ENCODE data around the gene ILDR1. TPM values are rescaled to one million over a fixed set of nuclear protein-coding genes. Genes with fewer than 3 reads are reported as not detected.

The ILDR1 gene
- total RNA-seq, 4 donors from 2014 or later, result 4.3 to 12.0 (median 8.7) TPM

DNA sequence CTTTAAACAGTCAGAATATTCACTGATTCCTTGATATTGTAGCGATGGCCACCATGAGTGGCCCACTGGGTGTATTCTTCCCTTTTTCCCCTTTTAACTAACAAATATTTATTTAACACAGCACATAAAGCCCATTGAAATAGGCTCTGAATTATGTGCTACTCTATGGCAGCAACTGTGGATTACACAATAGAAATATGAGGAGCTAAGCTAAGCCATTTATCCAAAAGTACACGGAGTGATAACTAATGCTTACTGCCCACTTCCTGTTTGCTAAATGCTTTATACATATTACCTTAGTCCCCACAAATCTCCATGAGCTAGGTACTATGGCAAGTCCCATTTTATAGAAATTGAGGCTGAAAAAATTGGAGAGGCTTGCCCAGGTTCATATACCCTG is 17.9 kb downstream of the ILDR1 start:
- intact Hi-C loops (cut with DNase I), result no loop called here
- H3K9me3 ChIP-seq, result no peaks in the 10 kb centered on the region
- no peaks in the 10 kb centered on the region for H3K36me3 ChIP-seq
- WGBS, 2 donors, result 70 to 82% methylated on average over 2 of the region's 2 CpGs
- no peak overlapping the region for H3K4me3 ChIP-seq (replicated peaks in 1 of 3)
- H3K27ac ChIP-seq, result no peak overlapping the region
- no peaks in the 10 kb centered on the region for H3K4me1 ChIP-seq
- DNase-seq, result no peak
- no peaks in the 10 kb centered on the region for H3K27me3 ChIP-seq
- no peak for TF ChIP-seq POLR2A (IDR thresholded peaks at IDR 0.05)

DNA sequence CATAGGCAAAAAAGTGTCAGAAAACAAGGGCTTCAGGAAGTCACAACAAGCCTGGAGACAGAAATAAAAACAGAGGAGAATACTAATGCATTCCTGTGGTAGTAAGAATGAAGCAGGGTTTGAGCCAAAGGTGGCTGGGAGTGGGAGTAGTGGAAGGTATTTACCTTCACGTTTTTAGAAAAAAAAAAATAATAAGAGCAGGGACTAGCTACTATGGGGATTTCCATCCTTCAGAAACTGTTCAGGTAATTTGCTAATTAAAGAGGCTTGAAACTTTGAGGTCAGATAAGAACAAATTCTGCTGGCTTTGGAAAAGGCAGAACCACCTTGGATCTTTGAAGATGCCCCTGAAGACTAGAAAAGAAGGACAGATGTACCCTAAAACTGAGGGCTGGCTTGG is 18.4 kb downstream of the ILDR1 start:
- intact Hi-C loops (cut with DNase I), result no loop called here
- no peaks in the 10 kb centered on the region for H3K27me3 ChIP-seq
- no peak for DNase-seq
- H3K4me3 ChIP-seq (replicated peaks in 1 of 3), result no peak overlapping the region
- H3K27ac ChIP-seq, result no peak overlapping the region
- 23 to 29% methylated on average over 1 of the region's 1 CpG for WGBS, 2 donors
- H3K4me1 ChIP-seq, result no peaks in the 10 kb centered on the region
- no peaks in the 10 kb centered on the region for H3K9me3 ChIP-seq
- H3K36me3 ChIP-seq, result no peaks in the 10 kb centered on the region
- TF ChIP-seq POLR2A (IDR thresholded peaks at IDR 0.05), result no peak
- TF ChIP-seq, protein P1, sequence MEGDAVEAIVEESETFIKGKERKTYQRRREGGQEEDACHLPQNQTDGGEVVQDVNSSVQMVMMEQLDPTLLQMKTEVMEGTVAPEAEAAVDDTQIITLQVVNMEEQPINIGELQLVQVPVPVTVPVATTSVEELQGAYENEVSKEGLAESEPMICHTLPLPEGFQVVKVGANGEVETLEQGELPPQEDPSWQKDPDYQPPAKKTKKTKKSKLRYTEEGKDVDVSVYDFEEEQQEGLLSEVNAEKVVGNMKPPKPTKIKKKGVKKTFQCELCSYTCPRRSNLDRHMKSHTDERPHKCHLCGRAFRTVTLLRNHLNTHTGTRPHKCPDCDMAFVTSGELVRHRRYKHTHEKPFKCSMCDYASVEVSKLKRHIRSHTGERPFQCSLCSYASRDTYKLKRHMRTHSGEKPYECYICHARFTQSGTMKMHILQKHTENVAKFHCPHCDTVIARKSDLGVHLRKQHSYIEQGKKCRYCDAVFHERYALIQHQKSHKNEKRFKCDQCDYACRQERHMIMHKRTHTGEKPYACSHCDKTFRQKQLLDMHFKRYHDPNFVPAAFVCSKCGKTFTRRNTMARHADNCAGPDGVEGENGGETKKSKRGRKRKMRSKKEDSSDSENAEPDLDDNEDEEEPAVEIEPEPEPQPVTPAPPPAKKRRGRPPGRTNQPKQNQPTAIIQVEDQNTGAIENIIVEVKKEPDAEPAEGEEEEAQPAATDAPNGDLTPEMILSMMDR (IDR thresholded peaks at IDR 0.05), result no peak

DNA sequence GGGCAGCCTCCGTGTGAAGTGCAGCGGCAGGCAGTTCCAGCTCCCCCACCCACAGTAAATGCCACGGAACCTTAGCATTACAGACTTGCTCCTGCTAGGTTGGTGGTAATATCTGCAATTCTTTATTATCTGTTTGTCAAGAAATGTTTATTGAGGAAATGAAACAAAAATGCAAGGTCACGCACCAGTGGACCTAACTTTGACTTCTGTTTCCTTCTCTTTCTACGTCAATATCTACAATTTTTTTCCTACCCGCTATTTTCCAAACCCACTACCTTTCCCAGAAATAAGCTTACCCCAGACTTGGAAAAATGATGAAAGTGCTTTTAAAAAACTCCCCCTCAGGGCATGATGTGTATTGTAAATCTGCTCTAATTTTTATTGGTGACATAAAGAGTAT is 18.9 kb downstream of the ILDR1 start:
- H3K4me1 ChIP-seq, result no peaks in the 10 kb centered on the region
- no peak for TF ChIP-seq POLR2A (IDR thresholded peaks at IDR 0.05)
- no peak overlapping the region for H3K27ac ChIP-seq
- intact Hi-C loops (cut with DNase I), result no loop called here
- 76 to 79% methylated on average over 6 of the region's 6 CpGs for WGBS, 2 donors
- no peaks in the 10 kb centered on the region for H3K27me3 ChIP-seq
- no peak overlapping the region for H3K4me3 ChIP-seq (replicated peaks in 1 of 3)
- H3K36me3 ChIP-seq, result no peaks in the 10 kb centered on the region
- no peak for DNase-seq
- H3K9me3 ChIP-seq, result no peaks in the 10 kb centered on the region

DNA sequence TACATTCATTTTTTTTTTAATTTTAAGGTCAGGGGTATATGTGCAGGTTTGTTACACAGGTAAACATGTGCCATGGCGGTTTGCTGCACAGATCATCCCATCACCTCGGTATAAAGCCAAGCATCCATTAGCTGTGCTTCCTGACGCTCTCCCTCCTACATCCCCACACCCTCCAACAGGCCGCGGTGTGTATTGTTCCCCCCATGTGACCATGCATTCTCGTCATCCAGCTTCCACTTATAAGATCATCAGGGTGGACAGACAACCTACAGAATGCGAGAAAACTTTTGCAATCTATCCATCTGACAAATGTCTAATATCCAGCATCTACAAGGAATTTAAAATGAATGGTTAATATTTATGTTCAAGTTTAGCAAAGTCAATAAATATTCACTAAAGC is 19.4 kb downstream of the ILDR1 start:
- Histone ChIP-seq H3K4me1 (no peaks in the 10 kb centered on the region), H3K4me3 (replicated peaks in 1 of 3) (no peak overlapping the region), H3K36me3 (no peaks in the 10 kb centered on the region), H3K27ac (no peak overlapping the region), H3K27me3 (no peaks in the 10 kb centered on the region), H3K9me3 (no peaks in the 10 kb centered on the region)
- 86 to 93% methylated on average over 7 of the region's 7 CpGs for WGBS, 2 donors
- DNase-seq, result no peak
- TF ChIP-seq, protein P1 (IDR thresholded peaks at IDR 0.05), result no peak
- intact Hi-C loops (cut with DNase I), result no loop called here

DNA sequence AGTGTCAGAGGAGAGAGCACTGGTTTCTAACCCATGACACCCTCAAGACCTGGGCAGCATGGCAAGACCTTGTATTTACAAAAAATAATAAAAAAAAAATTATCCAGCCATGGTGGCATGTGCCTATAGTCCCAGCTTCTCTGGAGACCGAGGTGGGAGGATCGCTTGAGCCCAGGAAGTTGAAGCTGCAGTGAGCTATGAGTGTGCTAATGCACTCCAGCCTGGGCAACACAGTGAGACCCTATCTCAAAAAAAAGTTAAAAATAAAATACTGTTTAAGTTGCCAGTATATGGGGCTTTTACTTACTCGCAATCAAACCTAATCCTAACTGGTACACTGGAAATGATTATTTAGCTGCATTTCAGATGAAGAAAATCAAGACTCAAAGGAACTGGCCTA is 20.2 kb downstream of the ILDR1 start:
- Histone ChIP-seq H3K27me3 (no peaks in the 10 kb centered on the region), H3K27ac (no peak overlapping the region), H3K4me1 (no peaks in the 10 kb centered on the region), H3K9me3 (no peaks in the 10 kb centered on the region), H3K4me3 (replicated peaks in 1 of 3) (no peak overlapping the region), H3K36me3 (no peaks in the 10 kb centered on the region)
- TF ChIP-seq, protein P1 (IDR thresholded peaks at IDR 0.05), result no peak
- TF ChIP-seq POLR2A (IDR thresholded peaks at IDR 0.05), result no peak
- intact Hi-C loops (cut with DNase I), result no loop called here
- no peak for DNase-seq
- 98% methylated on average over 3 of the region's 3 CpGs for WGBS, 2 donors

DNA sequence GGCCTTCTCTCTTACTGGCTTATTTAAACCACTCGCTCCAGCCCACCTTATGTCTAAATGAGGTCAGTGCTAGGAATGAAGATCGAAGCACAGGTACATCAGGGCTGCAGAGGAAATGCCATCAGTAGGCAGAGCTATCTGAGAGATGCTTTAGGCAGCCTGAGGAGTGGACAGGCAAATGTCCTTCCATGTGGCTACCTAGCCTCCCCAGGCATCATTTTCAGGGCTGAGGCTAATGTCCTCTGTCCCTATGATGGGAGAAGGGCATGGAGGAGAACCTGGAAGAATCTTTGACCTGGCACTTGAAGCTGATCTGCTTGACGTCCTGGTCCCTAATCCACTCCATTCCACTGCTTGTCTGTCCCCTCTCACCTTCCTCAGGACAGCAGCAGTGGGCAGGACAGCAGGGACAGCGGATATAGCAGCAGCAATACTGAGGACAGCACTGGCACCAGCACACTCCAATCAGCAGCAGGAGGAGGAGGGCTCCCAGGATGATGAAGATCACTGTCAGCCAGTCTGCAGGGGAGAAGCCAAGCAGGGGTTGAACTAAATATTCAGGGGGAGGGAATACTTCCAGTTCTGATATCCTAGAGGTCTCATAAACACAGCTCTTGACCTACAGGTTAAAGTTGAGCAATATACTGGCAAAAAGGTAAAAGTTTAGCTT is 21.0 kb downstream of the ILDR1 start:
- intact Hi-C loops (cut with DNase I), result no loop called here
- Histone ChIP-seq H3K27ac (no peak overlapping the region), H3K27me3 (no peaks in the 10 kb centered on the region), H3K4me3 (replicated peaks in 1 of 3) (no peak overlapping the region), H3K9me3 (no peaks in the 10 kb centered on the region), H3K36me3 (no peaks in the 10 kb centered on the region), H3K4me1 (no peaks in the 10 kb centered on the region)
- no peak for DNase-seq
- TF ChIP-seq, protein P1 (IDR thresholded peaks at IDR 0.05), result no peak
- TF ChIP-seq POLR2A (IDR thresholded peaks at IDR 0.05), result no peak
- WGBS, 2 donors, result 80 to 81% methylated on average over 4 of the region's 4 CpGs

All from thyroid gland (tissue), 4 donors.